NB4 (cell line): ENCODE data around the gene B4GALT5.

Experiments used
- DNase-seq: peaks from one replicate; pipeline ENCODE4 v3.0.0; 2010; ENCODE audit warnings: low read depth
- H3K4me3 ChIP-seq: one replicate; pipeline ENCODE4 v1.5.1; 2011; ENCODE audit warnings: mild to moderate bottlenecking, low read depth, low read length, moderate library complexity
- CTCF ChIP-seq: IDR thresholded peaks from one replicate; pipeline ENCODE4 v1.5.1; 2012; ENCODE audit warnings: low read depth, low read length
- MYC ChIP-seq: IDR thresholded peaks from 2 replicates; pipeline ENCODE4 v1.6.1; 2011; ENCODE audit warnings: low read depth, low read length
- POLR2A ChIP-seq: IDR thresholded peaks from 2 replicates; pipeline ENCODE4 v1.6.1; 2011; ENCODE audit warnings: mild to moderate bottlenecking; ENCODE audit not compliant: insufficient read length; ENCODE audit errors: extremely low read depth
- TF ChIP-seq, protein P1 (sequence below): IDR thresholded peaks from 2 replicates; pipeline ENCODE4 v1.6.1; 2011; ENCODE audit warnings: low read depth, low read length

The B4GALT5 gene

DNA sequence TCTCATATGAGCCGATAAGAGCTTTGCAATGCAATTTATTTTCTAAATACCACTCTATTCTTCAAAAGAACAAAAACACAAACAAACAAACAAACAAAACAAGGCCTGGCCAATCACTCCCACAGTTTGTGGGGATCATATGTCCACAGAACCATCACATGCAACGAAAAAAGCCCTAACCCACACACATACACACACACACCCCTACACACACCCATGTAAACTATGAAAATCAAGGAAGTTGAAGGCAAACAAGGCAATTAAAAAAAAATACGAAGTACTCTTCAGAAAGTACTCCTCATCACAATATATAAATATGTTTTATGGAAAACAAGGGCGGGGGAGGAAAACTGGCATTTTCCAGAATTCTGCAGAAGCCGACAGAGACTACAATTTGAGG lies 79.6 kb downstream of the B4GALT5 start:
- no peak for DNase-seq
- H3K4me3 ChIP-seq: no peak overlapping the region

DNA sequence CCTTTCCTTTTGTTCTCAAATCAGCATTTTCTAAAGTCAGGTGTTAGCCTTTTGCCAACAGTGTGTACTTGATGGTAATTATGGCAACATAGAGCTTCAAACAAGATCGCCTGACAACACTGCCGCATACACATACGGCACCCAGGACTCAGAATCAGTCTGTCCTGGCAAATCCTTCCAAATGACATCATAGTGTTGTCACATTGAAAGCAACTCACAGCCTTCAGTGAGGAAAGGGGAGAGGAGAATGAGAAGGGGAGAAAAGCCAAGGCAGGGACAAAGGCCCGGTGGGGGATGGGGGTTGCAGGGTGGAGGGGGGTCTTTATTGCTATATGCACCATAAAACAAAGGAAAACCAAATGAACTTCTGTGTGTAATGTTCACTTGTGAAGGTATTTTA lies 80.0 kb downstream of the B4GALT5 start:
- DNase-seq: no peak
- TF ChIP-seq MYC: no peak
- no peak for TF ChIP-seq CTCF
- no peak for TF ChIP-seq POLR2A
- TF ChIP-seq, protein P1, sequence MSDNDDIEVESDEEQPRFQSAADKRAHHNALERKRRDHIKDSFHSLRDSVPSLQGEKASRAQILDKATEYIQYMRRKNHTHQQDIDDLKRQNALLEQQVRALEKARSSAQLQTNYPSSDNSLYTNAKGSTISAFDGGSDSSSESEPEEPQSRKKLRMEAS: no peak
- no peak overlapping the region for H3K4me3 ChIP-seq

More for the DNA sequence above, 79.6 kb downstream of the B4GALT5 start:
- no peak for TF ChIP-seq CTCF
- TF ChIP-seq, protein P1: no peak
- TF ChIP-seq MYC: no peak
- TF ChIP-seq POLR2A: no peak

DNA sequence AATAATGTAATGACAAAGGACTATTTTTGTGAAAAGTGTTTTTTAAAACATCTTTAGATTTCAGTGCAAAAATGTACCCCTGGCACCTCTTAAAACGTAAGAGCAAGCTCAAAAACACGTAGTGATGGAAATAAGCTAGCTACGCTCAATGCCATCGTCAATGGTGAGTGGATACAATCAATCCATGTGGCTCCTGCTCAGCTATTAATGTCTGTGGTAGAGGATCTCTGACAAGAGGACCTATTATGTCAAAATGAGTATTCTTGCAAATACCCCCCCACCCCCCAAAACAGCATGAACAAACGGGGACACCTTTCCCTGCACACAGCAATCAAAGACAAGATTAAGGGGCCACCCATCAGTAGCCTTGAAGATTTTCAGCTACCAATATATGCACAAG lies 80.7 kb downstream of the B4GALT5 start:
- DNase-seq: no peak
- TF ChIP-seq, protein P1: no peak
- TF ChIP-seq MYC (no peak), POLR2A (no peak), CTCF (no peak)
- H3K4me3 ChIP-seq: no peak overlapping the region

DNA sequence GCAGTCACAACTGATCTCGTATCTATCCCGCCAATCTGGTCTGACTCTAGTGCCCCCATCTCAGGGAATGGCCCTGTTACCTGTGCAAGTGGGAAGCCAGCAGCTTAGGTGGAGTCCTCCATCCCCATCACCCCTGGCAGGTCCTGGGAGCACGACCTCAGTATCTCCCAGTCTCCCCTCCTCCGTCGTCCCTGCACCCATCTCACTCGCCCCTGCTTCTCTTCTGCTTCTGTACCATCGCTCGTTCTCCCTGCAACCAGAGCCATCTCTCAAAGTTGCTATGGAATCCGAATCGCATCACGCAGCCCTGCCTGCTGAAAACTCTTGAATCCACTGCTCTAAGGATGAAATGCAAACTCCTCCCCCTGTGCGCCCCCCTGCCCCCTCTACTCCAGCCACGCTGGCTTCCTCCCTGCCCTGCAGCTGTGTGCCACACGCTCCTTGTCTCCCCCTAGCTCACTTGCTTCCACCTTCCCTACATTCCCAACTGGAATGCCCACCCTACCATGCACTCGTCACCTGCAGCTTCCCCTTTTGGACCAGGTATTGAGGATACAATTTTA lies 81.7 kb downstream of the B4GALT5 start:
- TF ChIP-seq, protein P1: no peak
- TF ChIP-seq MYC (no peak), POLR2A (no peak), CTCF (no peak)
- no peak for DNase-seq
- H3K4me3 ChIP-seq: no peak overlapping the region

DNA sequence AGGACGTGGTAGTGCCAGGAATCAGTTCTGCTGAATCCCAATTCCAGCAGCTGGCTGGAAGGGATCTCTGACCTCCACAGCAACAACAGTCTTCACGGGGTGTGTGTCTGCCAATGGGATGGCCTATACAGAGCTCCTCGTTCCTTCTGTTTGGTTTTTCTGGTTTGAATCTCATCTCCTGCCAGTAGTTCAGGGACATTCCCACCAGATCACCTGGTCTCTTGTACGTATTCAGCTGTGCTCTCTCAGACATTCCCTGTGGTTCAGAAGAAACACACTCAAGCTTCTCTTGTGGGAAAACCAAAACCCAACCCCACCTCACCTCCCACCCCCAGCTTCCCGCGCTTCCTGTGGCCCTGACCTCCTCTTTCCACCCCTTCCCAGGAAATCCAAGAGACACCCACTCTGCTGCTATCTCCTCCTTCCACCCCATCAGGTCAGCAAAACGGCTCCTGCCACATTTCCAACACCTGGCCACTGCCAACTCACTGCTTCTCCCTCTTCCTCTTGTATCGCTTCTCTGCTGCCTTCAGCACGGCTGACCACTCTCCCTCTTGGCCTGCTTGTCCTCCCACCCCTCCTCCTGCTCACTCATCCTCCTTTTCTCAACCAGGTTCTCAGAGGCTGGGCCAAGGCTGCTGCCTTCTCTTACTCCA lies 82.5 kb downstream of the B4GALT5 start:
- no peak overlapping the region for H3K4me3 ChIP-seq
- TF ChIP-seq, protein P1: no peak
- TF ChIP-seq MYC: no peak
- no peak for TF ChIP-seq CTCF
- no peak for TF ChIP-seq POLR2A
- no peak for DNase-seq
